ENCODE measurements around the gene OR14C36.
"Not testable (repeated sequence)": the region's sequence is repeated elsewhere in the genome, so short reads cannot be mapped to it uniquely, and the experiment has no call there.

OR14C36 gene, protein sequence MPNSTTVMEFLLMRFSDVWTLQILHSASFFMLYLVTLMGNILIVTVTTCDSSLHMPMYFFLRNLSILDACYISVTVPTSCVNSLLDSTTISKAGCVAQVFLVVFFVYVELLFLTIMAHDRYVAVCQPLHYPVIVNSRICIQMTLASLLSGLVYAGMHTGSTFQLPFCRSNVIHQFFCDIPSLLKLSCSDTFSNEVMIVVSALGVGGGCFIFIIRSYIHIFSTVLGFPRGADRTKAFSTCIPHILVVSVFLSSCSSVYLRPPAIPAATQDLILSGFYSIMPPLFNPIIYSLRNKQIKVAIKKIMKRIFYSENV

DNA sequence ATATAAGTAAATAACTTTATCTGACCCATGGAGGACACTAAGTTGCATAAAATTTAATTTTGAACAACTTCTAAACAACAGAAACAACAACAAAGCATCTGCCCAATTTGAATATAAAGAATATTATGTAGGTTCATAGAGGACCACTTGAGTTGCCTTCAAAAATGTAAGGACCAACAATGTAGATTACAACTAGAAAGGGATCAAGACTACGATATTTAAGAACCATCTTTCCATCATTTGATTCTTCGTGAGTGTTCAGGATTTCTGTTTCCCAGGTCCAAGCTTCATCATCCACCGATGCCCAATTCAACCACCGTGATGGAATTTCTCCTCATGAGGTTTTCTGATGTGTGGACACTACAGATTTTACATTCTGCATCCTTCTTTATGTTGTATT, at the start of gene OR14C36:
Gene OR14C36 (plus strand): TSS at position 301 of the 400 bp plus-strand sequence. CDS start 0 bp downstream, at position 301.
- no peak for DNase-seq (ENCODE audit: low read depth)

DNA sequence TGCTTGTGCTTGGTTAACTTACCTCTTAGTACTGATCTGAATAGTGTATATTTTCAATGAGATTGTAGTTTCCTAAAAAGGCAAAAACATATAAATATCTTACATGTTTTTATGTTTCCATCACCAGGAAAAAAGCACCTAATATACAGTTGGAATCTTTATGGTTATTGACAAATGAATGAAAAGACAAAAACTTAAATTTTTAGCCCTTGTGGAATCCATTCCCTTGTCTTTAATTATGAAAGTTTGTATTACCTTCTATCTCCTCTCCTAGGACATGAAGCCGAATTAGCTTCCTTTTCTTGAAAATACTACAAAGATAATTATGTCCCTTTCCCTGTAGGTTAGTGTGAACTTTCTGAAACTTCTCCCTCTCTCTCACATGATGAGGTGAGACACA, 45.3 kb upstream of the OR14C36 start, which contains the start of gene OR2T12:
Gene OR2T12 (minus strand): TSS at position 101 of the 400 bp plus-strand sequence. CDS start 7,846 bp downstream, outside the sequence.
- no peak for DNase-seq (ENCODE audit: low read depth)

DNA sequence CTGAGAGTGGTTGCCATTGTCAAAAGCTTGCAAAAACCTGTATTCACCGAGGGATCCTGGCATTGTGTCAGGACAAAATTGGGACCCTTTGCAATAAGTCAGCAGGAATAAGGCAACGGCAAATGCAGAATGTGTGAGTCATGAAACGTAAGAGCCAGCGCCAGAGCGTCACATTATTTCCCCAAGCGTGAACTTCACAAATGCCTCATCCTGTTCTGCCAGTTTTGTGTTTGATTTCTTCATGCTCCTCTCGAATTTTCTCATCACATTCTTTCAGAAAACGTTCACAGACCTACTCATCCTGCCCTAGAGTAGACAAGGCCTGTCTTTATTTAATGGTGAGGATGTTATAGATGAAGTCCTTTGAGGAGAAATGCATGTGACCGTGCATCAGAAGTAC, 42.9 kb upstream of the OR14C36 start:
- not testable (repeated sequence) for DNase-seq (ENCODE audit: low read depth)

DNA sequence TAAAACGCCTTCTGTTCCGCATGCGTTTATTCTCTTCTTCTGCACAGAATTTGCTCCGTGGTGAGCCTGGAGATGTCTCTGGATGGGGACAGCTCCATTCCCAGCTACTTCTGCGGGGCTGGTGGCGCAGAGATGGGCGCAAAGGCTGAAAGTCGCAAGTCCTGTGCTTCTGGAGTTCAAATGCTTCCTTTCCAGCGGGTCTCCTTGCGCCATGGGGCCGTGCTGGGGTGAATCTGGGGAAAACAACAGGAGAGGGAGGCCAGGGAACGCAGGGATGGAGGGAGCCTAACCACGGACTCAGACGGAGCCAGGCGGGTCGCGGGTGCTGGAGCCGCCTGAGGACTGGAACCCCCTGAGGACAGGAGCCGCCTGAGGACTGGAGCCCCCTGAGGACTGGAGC, 42.5 kb upstream of the OR14C36 start:
- DNase-seq (ENCODE audit: low read depth) = no peak

DNA sequence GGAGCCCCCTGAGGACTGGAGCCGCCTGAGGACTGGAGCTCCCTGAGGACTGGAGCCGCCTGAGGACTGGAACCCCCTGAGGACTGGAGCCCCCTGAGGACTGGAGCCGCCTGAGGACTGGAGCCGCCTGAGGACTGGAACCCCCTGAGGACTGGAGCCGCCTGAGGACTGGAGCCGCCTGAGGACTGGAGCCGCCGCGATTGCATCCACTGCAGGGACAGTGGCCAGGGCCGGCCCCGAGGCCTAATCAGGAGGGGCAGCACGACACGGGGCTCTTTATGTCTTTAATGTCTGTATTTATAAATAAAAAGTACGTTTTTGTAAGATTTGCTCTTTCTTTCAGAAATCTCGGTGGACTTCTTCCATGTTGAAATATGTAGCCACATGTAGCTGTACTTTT, 41.8 kb upstream of the OR14C36 start:
- not testable (repeated sequence) for DNase-seq (ENCODE audit: low read depth)

DNA sequence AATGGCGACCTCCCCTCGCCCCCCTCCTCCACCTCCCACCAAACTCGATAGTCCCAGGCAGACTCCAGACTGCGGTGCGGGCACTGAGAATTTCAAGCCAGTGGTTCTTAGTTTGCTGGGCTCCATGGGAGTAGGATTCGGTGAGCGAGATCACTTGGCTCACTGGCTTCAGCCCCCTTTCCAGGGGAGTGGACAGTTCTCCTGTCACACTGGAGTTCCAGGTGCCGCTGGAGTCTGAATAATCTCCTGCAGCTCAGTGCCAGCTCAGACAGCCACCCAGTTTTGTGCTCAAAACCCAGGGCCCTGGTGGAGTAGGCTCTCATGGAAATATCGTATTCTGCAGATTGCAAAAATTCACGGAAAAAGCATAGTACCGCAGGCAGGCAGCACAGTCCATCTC, 31.8 kb upstream of the OR14C36 start:
- no peak for DNase-seq (ENCODE audit: low read depth)

DNA sequence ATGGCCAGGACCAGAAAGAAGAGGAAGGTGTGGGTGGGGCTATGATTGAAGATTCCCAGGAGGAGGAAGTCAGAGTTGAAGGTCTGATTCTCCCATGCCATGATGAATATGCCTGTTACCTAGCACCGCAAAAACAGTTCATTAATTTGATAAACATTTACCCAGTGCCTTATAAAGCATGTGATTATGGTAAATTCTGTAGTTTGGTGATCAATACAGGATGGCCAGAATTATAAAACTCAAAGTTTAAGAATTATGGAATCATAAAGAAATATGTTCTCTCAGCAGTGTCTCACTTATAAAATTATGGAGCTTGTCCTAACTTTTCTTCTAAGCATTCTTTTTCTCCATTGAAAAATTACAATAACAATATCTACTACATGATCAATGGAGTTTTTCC, 24.1 kb upstream of the OR14C36 start, which contains the start of gene OR2M7:
Gene OR2M7 (minus strand): TSS at position 101 of the 400 bp plus-strand sequence. CDS start 0 bp downstream, at position 101.
- no peak for DNase-seq (ENCODE audit: low read depth)

DNA sequence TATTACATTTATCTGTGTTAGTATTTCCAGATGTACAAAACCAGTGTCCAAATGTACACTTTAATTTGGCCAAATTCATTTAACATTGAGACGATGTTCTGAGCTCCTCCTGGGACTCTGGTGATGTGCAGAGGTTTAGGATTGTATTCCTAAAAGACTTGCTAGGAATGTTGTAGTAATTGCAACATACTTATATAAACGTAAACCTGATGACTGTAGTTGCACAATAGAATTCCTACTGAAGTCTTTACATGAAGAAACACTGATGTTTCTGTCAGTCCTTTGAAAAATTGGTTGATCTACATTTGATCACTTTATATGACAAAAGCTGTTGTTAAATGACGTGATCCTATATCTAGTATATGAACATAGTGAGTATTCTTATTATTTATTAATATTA, 5.1 kb upstream of the OR14C36 start:
- no peak for DNase-seq (ENCODE audit: low read depth)

DNA sequence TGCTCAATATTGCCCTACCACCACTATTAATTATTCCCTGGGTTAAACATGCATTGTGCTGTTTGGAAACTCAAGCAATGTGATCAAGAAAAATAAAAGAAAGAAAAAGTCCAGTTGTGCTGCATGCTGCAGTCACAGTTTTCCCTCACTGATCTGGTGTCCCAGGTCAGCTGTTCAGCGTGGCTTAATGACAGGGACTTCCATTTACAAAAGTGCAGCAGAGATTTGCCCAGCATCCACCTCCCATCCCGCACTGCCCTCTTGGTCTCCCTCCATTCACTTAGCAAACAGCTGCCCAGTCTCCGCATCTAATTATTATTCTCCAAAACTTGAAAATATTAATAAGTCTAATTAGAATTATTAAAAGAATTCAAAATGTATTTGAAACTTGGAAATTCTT, 10.8 kb downstream of the OR14C36 start:
- no peak for DNase-seq (ENCODE audit: low read depth)

DNA sequence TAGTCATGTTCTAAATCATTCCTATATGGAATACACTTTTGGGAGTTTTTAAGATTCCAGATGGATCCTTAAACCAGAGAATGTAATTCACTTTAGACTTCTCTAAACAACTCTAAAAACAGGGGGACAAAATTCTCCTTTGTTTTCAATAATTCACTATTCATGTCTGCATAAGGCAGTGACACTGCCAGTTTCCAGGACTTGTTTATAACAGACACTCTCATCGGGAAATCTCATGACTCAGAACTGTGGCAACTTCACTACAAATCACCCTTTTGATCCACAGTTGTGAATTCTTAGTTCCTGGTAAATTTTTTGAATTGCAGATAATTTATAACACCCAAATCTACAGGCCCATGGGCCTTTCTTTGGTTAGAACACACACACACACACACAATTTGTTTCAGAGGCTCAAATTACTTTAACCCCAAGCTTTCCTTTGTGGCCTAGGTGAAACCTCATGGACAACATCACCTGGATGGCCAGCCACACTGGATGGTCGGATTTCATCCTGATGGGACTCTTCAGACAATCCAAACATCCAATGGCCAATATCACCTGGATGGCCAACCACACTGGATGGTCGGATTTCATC, 12.6 kb downstream of the OR14C36 start, which contains the start of gene OR2T4:
Gene OR2T4 (plus strand): TSS at position 545 of the 595 bp plus-strand sequence. CDS start 0 bp downstream, at position 545.
- no peak for DNase-seq (ENCODE audit: low read depth)

DNA sequence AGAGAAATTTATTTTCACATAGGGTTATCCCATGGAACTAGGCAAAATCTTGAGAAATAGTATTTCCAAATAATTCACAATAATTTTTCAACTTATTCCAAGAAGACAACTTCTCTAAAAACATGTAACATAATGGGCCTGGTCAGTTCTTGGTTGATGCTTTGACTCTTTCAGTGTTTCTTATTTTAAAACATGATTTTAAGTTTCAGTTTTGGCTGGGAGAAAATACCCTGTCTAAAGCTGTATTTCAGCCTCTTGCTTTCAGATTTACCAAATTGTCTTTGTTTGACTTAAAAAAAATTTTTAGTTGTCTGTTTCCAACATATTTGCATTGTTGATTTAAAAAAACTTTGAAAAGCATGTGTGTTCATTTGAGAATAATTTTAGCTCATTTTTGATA, 18.0 kb downstream of the OR14C36 start:
- no peak for DNase-seq (ENCODE audit: low read depth)

DNA sequence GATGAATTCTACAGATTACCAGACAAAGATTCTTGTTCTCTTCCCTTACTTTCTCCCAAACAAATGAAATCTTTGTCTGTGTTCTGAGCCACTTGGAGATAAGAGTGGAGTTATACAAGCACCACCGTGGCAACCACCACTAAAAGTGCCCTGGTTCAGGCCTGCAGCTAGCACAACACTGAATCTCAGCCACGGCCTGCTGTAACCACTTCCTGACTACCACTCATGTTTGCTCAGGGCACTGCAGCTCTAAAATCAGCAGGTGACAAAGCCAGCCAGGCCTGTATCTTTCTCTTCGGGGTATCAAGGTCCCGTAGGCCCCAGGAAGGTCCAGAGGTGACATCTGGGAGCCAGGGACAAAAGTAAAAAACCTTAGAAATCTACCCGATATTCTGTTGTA, 23.8 kb downstream of the OR14C36 start:
- no peak for DNase-seq (ENCODE audit: low read depth)

DNA sequence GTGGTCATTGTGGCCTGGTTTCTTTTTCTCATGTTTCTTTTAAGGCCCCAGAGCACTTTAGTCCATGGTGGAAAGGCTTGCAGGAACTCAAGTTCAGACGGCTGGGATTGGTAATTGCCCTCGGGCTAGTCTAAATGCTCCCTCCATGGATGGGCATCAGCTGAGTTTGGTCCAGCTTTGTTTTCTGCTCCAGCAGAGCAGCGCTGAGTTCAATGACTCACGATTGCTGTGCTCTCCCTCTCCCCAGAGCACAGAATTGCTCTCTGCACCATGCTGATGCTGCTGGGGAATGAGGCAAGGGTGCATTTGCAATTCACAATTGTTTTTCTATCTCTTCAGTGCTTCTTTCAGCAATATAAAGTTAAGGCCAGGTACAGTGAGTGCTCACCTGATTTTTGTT, 25.2 kb downstream of the OR14C36 start:
- DNase-seq (ENCODE audit: low read depth) = no peak

DNA sequence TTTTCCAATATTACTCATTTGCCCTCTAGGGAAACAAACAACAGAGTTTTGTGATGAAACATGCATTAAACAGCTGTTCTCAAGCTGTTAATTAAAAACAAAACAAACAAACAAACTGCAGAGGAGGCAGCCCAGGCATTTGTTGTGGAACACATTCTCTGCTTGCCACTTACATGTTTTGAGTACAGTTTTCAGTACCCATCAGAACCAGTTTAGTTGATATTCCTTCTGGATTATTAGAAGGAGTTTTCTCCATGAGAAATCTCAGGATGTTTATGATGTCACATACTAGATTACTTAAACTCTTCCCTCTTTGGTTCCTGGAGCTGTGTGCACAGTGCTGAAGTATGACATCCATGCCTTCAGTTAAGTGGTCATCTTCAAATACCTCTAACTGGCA, 26.9 kb downstream of the OR14C36 start, which contains the start of gene OR2T6:
Gene OR2T6 (plus strand): TSS at position 301 of the 400 bp plus-strand sequence. CDS start 11,863 bp downstream, outside the sequence.
- DNase-seq (ENCODE audit: low read depth) = no peak

DNA sequence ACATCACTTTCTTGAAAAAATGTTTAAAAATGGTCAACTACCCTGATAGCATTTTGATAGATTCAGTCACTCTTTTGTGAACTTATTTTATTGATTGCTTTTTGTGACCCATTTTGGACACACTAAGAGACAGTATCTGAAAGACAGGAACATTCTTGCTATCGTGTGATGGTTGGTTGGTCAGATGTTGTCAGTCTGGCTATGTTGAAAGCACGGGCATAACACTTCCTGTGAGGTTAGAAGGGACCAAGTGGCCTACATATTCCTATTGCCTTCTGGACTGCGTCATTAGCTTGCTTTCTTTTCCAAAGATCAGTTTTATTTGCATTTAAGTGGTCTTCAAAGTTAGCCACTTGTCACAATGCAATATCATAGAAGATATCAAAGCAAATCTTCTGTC, 28.3 kb downstream of the OR14C36 start:
- no peak for DNase-seq (ENCODE audit: low read depth)

DNA sequence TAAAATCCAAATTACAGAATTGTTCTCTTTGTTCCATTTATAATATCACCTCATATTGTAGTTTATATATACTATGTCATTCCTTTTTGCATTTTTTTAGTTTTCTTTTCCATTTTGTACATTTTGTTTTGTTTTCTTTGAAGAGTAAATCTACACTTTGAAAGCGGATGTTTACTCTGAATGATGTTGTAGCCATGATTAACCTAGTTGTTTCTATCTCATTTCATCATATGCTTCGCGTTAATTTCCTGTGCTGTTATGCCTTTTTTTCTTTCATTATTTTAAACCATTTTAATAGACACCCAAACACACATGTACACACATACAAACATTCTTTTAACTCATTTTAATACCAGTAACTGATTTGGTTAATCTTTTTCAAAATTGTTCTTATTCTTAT, 32.3 kb downstream of the OR14C36 start:
- no peak for DNase-seq (ENCODE audit: low read depth)

DNA sequence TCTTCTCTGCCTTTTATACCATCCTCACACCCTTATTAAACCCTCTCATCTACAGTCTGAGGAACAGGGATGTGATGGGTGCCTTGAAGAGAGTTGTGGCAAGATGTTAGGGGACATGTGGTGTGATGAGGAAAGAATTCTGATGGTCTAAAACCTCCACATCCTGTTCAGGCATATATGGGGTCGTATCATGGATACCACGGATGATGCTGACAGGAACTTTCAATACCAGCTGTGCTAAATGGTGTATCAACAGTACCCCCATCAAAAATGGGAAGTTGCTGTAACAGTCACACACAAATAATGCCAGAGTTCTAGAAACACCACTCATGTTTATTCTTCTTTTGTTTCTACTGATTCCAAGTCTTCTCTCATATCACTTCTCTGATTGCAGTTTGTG, 39.9 kb downstream of the OR14C36 start:
- no peak for DNase-seq (ENCODE audit: low read depth)

DNA sequence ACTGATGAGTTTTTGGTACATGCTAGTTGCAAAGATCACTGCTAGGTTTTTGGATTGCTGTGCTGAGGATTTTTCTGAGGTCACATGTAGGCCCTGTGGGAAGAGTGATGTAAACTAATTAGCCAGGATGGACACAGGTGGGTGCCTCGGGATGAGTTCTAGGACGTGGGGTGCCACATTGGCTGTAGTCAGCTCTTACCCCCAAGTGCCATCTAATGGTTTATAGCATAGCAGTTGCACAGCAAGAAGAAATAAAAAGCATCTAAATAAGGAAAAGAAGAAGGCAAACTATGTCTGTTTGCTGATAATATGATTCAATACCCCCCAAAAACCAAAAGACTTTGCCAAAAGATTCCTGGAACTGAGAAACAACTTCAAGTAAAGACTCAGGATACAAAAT, 44.5 kb downstream of the OR14C36 start:
- no peak for DNase-seq (ENCODE audit: low read depth)

Data from CMK (cell line).